HL-60 (cell line): ENCODE data around the gene BICD2.
"Not testable (repeated sequence)": the region's sequence is repeated elsewhere in the genome, so short reads cannot be mapped to it uniquely, and the experiment has no call there.

Experiments used
- DNase-seq, 2 experiments: peaks; one replicate each; pipeline ENCODE4 v3.0.0-alpha.2; 2010 to 2020; ENCODE audit warnings: low read depth in 1 of 2, low spot score in 1 of 2
- H3K27ac ChIP-seq: fragments of 250-450 bp; sonication (Bioruptor Pico); replicated peaks from 2 replicates; pipeline ENCODE4 v1.5.1; 2020; ENCODE audit warnings: mild to moderate bottlenecking, moderate library complexity
- H3K27me3 ChIP-seq: fragments of 250-450 bp; sonication (Bioruptor Pico); 2 replicates; pipeline ENCODE4 v1.5.1; 2021; ENCODE audit warnings: mild to moderate bottlenecking, moderate library complexity; ENCODE audit not compliant: insufficient read depth, poor library complexity, severe bottlenecking
- H3K4me3 ChIP-seq: replicated peaks from 2 replicates; pipeline ENCODE4 v1.5.1; 2011; ENCODE audit warnings: mild to moderate bottlenecking, control low read depth, low read length; ENCODE audit not compliant: insufficient read depth
- CTCF ChIP-seq: IDR thresholded peaks from one replicate; pipeline ENCODE4 v1.5.1; 2011; ENCODE audit warnings: low read length, control low read depth, inconsistent platforms; ENCODE audit not compliant: insufficient read depth
- GABPA ChIP-seq: IDR thresholded peaks from 2 replicates; pipeline ENCODE4 v1.6.1; 2012; ENCODE audit warnings: low read depth
- POLR2AphosphoS5 ChIP-seq: IDR thresholded peaks from 2 replicates; pipeline ENCODE4 v1.6.1; 2012; ENCODE audit warnings: low read depth
- REST ChIP-seq: IDR thresholded peaks from 2 replicates; pipeline ENCODE4 v1.6.1; 2012; ENCODE audit warnings: low read depth; ENCODE audit not compliant: insufficient replicate concordance
- SPI1 ChIP-seq: IDR thresholded peaks from 2 replicates; pipeline ENCODE4 v1.6.1; 2012; ENCODE audit warnings: low read depth, mild to moderate bottlenecking, borderline replicate concordance
- long read RNA-seq: library from polyadenylated mRNA; unstranded; transcript quantifications from one replicate; pipeline ENCODE4 v2.0.0, GENCODE V29; 2020

BICD2 gene
- long read RNA-seq, full-length matches to known transcripts, result 16 of 25 reads
- long read RNA-seq, partial matches to known transcripts, result 5 of 25 reads
- long read RNA-seq, other reads (novel, unspliced or antisense), result 4 of 25 reads

GRCh38 chr9:92764381-92764987 is at the start of gene BICD2:
Gene BICD2 (minus strand): TSS chr9:92764833. CDS start chr9:92764744, 89 bp downstream.
- Histone ChIP-seq H3K27ac (peak within 1 kb of the TSS; percentile 99), H3K4me3 (peak within 1 kb of the TSS; percentile 87), H3K27me3 (no peaks in the 10 kb centered on the region)
- TF ChIP-seq GABPA (no peak), CTCF (no peak), REST (no peak), POLR2AphosphoS5 (no peak), SPI1 (no peak)
- no peak for DNase-seq

- H3K27me3 ChIP-seq, result peaks cover 55% of the 10 kb centered on the region
- H3K27ac ChIP-seq, DNase-seq, H3K4me3 ChIP-seq: not testable (repeated sequence)
These were observed 45.1 kb upstream of the BICD2 start for GRCh38 chr9:92809629-92810326.

- Histone ChIP-seq H3K27me3 (peaks cover 54% of the 10 kb centered on the region), H3K27ac (no peak overlapping the region), H3K4me3 (peak overlapping the region; percentile 11)
- DNase-seq, result peak; percentile 44 to 46
- TF ChIP-seq POLR2AphosphoS5 (no peak), SPI1 (no peak), CTCF (no peak), GABPA (0 out of 2 replicates have a peak, but pooled peaks have one; percentile 38), REST (no peak)
These were observed 44.3 kb upstream of the BICD2 start for GRCh38 chr9:92808726-92809451.
